Hepatocyte (in vitro differentiated cells): ENCODE measurements around the gene P2RX4. TPM values are rescaled to one million over a fixed set of nuclear protein-coding genes. Genes with fewer than 3 reads are reported as not detected.

Experiments used
- DNase-seq: peaks from one replicate; pipeline ENCODE4 v3.0.0-alpha.2; 2016; ENCODE audit warnings: low spot score
- H2AFZ ChIP-seq: fragments of 200-600 bp; sonication (generic); 2 replicates; pipeline ENCODE4 v1.6.0; 2016; ENCODE audit warnings: antibody characterized with exemption, mild to moderate bottlenecking
- H3K27ac ChIP-seq: fragments of 200-600 bp; sonication (generic); 2 replicates; pipeline ENCODE4 v1.5.1; 2016; ENCODE audit warnings: mild to moderate bottlenecking
- H3K27me3 ChIP-seq: fragments of 200-600 bp; sonication (generic); 2 replicates; pipeline ENCODE4 v1.6.1; 2016
- H3K36me3 ChIP-seq: fragments of 200-600 bp; sonication (generic); replicated peaks from 2 replicates; pipeline ENCODE4 v1.5.1; 2016; ENCODE audit warnings: low read depth; ENCODE audit not compliant: insufficient read depth
- H3K4me1 ChIP-seq: fragments of 200-600 bp; sonication (generic); 2 replicates; pipeline ENCODE4 v1.5.1; 2016; ENCODE audit warnings: mild to moderate bottlenecking, moderate library complexity; ENCODE audit not compliant: insufficient read depth
- H3K4me2 ChIP-seq: fragments of 200-600 bp; sonication (generic); 2 replicates; pipeline ENCODE4 v1.6.0; 2016
- H3K4me3 ChIP-seq: fragments of 200-600 bp; sonication (generic); 2 replicates; pipeline ENCODE4 v1.5.1; 2016; ENCODE audit warnings: mild to moderate bottlenecking
- H3K79me2 ChIP-seq: fragments of 200-600 bp; sonication (generic); 2 replicates; pipeline ENCODE4 v1.6.0; 2017; ENCODE audit warnings: mild to moderate bottlenecking
- H3K9me2 ChIP-seq: fragments of 200-600 bp; sonication (generic); replicated peaks from 2 replicates; pipeline ENCODE4 v1.6.0; 2017; ENCODE audit warnings: mild to moderate bottlenecking; ENCODE audit not compliant: insufficient read depth
- H3K9me3 ChIP-seq: fragments of 200-600 bp; sonication (generic); 2 replicates; pipeline ENCODE4 v1.5.1; 2016; ENCODE audit warnings: low read depth, mild to moderate bottlenecking
- H4K20me1 ChIP-seq: fragments of 200-600 bp; sonication (generic); 2 replicates; pipeline ENCODE4 v1.6.0; 2016; ENCODE audit warnings: mild to moderate bottlenecking; ENCODE audit not compliant: insufficient read depth, poor library complexity, severe bottlenecking
- CTCF ChIP-seq: fragments of 200-600 bp; sonication (generic); IDR thresholded peaks from 2 replicates; pipeline ENCODE4 v1.5.1; 2016; ENCODE audit warnings: antibody characterized with exemption, mild to moderate bottlenecking; ENCODE audit not compliant: poor library complexity
- EZH2 ChIP-seq: fragments of 200-600 bp; sonication (generic); IDR thresholded peaks from 2 replicates; pipeline ENCODE4 v1.6.1; 2016; ENCODE audit warnings: antibody characterized with exemption, mild to moderate bottlenecking, borderline replicate concordance
- EZH2phosphoT487 ChIP-seq: fragments of 200-600 bp; sonication (generic); IDR thresholded peaks from one replicate; pipeline ENCODE4 v1.6.1; 2018; ENCODE audit warnings: antibody characterized with exemption, mild to moderate bottlenecking, low read depth, moderate library complexity; ENCODE audit not compliant: unreplicated experiment, severe bottlenecking
- WGBS: methylation state at CpG from one replicate; pipeline ENCODE4 v1.1.6; 2016; ENCODE audit warnings: low lambda C conversion rate; ENCODE audit errors: missing lambda C conversion rate; 5-methylcytosine and 5-hydroxymethylcytosine counted together
- polyA plus RNA-seq: library from polyadenylated mRNA; unstranded; fragments of >200 nt; fragmentation: Nextera tagmentation; extraction: Ambion mirVana; gene quantifications from 2 replicates; pipeline ENCODE4 v1.2.1, GENCODE V29; 2016
- total RNA-seq: library from RNA; depleted of rRNA; stranded (reverse); fragments of >200 nt; gene quantifications from 2 replicates; pipeline ENCODE4 v1.2.3, GENCODE V29; 2014

Gene P2RX4
- total and polyA plus RNA-seq, 2 experiments from 2014 or later: 81.8 to 94.6 TPM

DNA sequence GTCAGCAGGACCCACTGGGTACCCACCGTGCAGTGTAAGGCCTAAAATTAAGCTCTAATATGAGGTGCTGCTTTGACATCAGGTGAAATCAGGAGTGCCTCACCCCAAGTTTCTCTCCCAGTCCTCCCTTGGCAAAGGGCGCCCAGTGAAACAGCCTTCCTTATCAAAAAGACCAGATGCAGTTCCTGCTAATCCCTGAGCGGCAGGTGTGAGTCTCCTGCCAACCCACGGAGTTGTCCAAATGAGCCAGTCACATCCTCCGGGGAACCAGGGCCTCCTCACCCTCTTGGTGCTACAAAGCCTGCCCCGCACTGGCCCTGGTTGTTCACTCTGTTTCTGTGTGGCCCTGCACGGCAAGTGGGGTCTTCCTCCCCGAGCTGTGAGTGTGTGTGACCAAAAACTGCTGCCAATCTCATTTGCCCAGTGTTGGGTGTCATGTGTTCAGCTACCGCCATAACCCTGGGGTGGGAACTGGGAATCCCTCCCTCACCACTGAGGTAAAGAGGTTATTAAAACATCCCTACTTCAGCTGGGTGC is 20.2 kb upstream of the P2RX4 start:
- no peaks in the 10 kb centered on the region for H3K79me2 ChIP-seq
- H3K4me1 ChIP-seq: no peaks in the 10 kb centered on the region
- WGBS: 87% methylated on average over 9 of the region's 9 CpGs
- no peak for TF ChIP-seq CTCF
- no peak for TF ChIP-seq EZH2
- no peak for TF ChIP-seq EZH2phosphoT487
- H3K4me3 ChIP-seq: no peak overlapping the region
- H3K27ac ChIP-seq: no peak overlapping the region
- no peak for DNase-seq
- H2AFZ ChIP-seq: no peak overlapping the region
- no peaks in the 10 kb centered on the region for H3K9me3 ChIP-seq
- H3K36me3 ChIP-seq: no peaks in the 10 kb centered on the region
- no peak overlapping the region for H3K4me2 ChIP-seq
- no peaks in the 10 kb centered on the region for H4K20me1 ChIP-seq
- H3K27me3 ChIP-seq: no peaks in the 10 kb centered on the region
- no peaks in the 10 kb centered on the region for H3K9me2 ChIP-seq

DNA sequence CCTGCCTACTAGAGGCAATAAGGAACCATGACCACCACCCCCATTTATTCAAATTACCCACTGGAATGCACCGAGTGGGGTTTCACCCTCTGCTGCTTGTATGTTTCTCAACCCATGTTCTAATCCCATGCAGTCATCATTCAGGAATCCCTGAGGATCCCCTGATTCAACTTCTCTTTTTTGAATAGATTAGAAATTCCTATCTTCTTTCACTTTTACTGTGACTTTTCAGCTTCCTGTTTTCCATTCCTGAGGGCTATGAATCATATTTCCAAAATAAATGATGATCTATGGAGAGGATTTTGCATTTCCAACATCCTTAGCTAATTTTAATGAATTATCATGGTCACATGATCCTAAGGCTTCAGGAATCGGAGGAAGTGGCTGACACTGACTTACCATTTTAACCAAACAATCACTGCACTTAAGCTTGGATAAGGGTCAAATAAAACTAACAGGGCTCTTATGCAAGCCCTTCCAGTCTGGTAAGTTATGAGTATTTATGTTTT is 19.4 kb upstream of the P2RX4 start:
- Histone ChIP-seq H4K20me1 (no peaks in the 10 kb centered on the region), H3K79me2 (no peaks in the 10 kb centered on the region), H3K36me3 (no peaks in the 10 kb centered on the region), H3K4me1 (no peaks in the 10 kb centered on the region), H3K4me2 (no peak overlapping the region), H3K27ac (peak overlapping the region; percentile 14), H3K4me3 (no peak overlapping the region), H3K9me3 (no peaks in the 10 kb centered on the region), H3K9me2 (no peaks in the 10 kb centered on the region), H3K27me3 (no peaks in the 10 kb centered on the region), H2AFZ (no peak overlapping the region)
- TF ChIP-seq CTCF (no peak), EZH2 (no peak), EZH2phosphoT487 (no peak)
- WGBS: 70% methylated on average over 2 of the region's 2 CpGs
- peak; percentile 35 for DNase-seq

- H3K4me2 ChIP-seq: no peak overlapping the region
- no peaks in the 10 kb centered on the region for H3K27me3 ChIP-seq
- no peak for DNase-seq
- H3K4me3 ChIP-seq: no peak overlapping the region
- no peaks in the 10 kb centered on the region for H3K9me2 ChIP-seq
- no peaks in the 10 kb centered on the region for H3K9me3 ChIP-seq
- no peaks in the 10 kb centered on the region for H3K4me1 ChIP-seq
- H3K79me2 ChIP-seq: no peaks in the 10 kb centered on the region
- WGBS: 91% methylated on average over 3 of the region's 3 CpGs
- peak overlapping the region; percentile 14 for H3K27ac ChIP-seq
- H2AFZ ChIP-seq: no peak overlapping the region
- no peaks in the 10 kb centered on the region for H4K20me1 ChIP-seq
- TF ChIP-seq CTCF (no peak), EZH2phosphoT487 (no peak), EZH2 (no peak)
- no peaks in the 10 kb centered on the region for H3K36me3 ChIP-seq
Measured at GRCh38 chr12:121191151-121191550, 18.8 kb upstream of the P2RX4 start.
